H1 (cell line): ENCODE measurements around the gene MYO7B. TPM values are rescaled to one million over a fixed set of nuclear protein-coding genes. Genes with fewer than 3 reads are reported as not detected.

Experiments used
- CHD1 ChIP-seq: IDR thresholded peaks from 2 replicates; pipeline ENCODE4 v1.6.1; 2012; ENCODE audit warnings: low read depth, low read length, improper control_type of control experiment
- polyA plus RNA-seq, 7 experiments: library from polyadenylated mRNA; depleted of rRNA in 3 of 7; stranded (reverse) in 5 of 7; unstranded in 2 of 7; fragments of >200 nt in 5 of 7; fragments of 200-250 nt in 2 of 7; gene quantifications; 1 replicate in 5 of 7; 2 replicates in 1 of 7; 4 replicates in 1 of 7; pipeline versions ENCODE4 v1.2.1 to v1.2.3, GENCODE V29; 2011 to 2013; ENCODE audit warnings: missing spikeins in 2 of 7, mixed read lengths in 2 of 7
- total RNA-seq: library from RNA; stranded (reverse); fragmentation: NEBNext Ultra II Directional; extraction: Animal tissue kit (Norgen Biotek cat#: 25700); gene quantifications from 2 replicates; pipeline ENCODE4 v1.2.1, GENCODE V29; 2021
- TF ChIP-seq, protein P1 (sequence below): IDR thresholded peaks from 2 replicates; pipeline ENCODE4 v1.6.1; 2012; ENCODE audit warnings: inconsistent platforms

MYO7B gene
- total and polyA plus RNA-seq, 2 of the 8 experiments (the other 6 are each of a cell fraction or from before 2014, with no cell fraction given): not detected

DNA sequence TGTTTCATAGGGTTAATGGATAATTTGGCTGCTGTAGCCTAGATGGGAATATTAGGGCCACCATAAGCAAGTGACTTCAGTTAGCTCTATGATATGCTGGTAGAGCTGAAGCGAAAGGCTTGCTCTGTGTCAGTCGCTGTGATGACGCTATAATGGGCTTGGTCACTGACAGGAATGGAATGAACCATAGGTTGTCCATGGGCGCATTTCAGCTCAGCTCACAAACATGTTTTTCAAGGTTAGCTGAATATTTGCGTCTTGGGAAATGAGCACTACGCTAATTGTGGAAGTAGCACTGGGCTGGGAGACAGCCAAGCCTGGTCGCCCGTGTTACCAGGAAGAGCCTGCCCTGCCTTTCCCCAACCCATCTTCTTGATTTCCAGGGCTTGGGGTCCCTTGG is 3.2 kb upstream of the MYO7B start (continued):
- TF ChIP-seq CHD1: no peak
- TF ChIP-seq, protein P1, sequence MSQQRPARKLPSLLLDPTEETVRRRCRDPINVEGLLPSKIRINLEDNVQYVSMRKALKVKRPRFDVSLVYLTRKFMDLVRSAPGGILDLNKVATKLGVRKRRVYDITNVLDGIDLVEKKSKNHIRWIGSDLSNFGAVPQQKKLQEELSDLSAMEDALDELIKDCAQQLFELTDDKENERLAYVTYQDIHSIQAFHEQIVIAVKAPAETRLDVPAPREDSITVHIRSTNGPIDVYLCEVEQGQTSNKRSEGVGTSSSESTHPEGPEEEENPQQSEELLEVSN: no peak
- TF ChIP-seq, all 59 proteins: peak for 0
